Activated T-cell treated with anti-CD3 and anti-CD28 coated beads for 1 hour (primary cell): Measurements from ENCODE around the gene SEC14L1.
"Not testable (repeated sequence)": the region's sequence is repeated elsewhere in the genome, so short reads cannot be mapped to it uniquely, and the experiment has no call there.

Experiments
- DNase-seq: peaks from one replicate; pipeline ENCODE4 v3.0.0-alpha.2; 2020; ENCODE audit warnings: low read depth

SEC14L1 gene

DNA sequence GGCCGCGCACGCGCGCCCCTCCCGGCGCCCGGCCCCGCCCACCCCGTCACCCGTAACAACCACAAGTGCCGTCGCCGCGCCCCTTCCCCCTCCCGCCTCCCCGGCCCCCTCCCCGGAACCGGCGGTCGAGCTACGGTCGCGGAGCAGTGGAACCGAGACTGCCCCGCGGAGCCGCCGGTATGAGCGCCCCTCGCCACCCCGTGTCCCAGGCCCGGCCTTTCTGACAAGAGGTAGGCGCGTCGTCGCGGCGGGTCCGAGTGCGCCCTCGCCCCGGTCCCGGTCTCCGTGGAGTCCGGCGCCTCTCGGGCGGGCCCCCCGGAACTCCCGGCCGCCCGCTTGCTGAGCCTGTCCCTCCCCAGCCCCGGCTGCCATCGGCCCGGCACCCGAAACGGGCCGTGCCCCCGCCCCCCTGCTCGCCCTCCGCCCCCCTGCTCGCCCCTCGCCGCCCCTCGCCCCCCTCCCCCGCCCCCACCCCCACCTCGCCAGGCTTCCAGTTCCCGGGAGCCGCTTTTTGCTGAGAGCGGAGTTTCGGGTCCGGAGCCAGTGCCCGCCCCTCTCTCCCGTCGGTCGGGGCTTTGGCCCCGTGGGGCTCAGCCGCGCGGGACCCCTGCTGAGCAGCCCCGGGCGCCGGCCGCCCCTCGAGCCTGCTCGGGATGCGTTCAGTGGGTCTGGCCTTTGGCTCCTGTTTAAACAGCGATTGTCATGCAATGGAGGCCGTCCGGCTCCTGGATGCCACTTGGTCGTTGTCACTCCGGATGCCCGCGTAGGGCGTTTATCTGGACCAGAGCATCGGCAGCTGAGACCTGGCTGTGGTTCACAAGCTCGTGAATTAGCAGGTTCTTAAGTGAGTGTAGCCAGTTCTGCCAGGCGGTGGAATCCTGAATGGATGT, at the start of gene SEC14L1:
SEC14L1 (plus strand) TSS at position 92 of the 890 bp plus-strand sequence. CDS start 2,628 bp downstream, outside the sequence.
- peak; percentile 20 for DNase-seq

DNA sequence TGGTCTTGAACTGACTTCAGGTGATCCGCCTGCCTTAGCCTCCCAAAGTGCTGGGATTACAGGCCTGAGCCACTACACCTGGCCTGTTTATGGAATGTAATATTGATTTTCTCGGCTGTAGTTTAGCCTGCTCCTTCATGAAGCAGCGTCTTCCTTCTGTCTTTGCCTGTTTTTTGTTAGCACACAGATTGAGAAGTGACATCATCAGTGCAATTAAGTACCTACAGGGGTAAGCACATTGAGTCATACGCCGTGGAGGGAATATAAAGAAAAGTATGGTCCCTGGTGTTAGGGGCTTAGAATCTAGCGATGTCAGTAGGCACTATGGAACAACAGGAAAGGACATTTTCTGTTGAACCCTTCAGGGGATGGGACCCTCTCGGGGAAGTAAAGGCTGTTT, 48.7 kb upstream of the SEC14L1 start:
- no peak for DNase-seq

GRCh38 chr17:77095461-77095860, 45.3 kb upstream of the SEC14L1 start:
- DNase-seq, result no peak

DNA sequence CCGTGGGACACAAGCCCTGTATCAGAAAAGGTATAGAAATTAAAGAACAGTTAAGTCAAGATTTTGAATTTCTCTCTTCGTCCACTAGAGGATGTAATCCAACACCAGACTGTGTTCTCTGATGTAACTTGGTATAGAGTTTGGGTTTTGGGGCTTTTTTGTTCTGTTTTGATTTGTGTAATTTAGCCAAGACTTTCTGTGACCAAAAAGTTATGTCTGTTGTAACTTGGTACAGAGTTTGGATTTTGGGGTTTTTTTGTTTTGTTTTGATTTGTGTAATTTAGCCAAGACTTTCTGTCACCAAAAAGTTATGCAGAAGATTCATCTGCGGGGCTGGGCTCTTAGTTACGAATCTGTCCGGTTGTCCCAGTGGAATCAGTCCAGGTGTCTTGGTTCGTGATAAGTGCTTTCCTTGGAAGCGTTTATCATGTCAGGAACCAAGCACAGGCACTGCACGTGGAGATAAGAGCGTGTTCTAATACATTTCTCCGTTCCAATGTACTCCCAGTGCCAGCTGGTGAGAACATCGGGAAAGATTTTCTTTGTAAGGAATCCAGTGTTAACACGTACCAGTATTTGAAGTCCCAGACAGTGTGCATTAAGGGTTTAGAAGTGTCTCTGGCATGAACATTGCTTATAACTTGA, 44.1 kb upstream of the SEC14L1 start:
- DNase-seq, result no peak

- DNase-seq, result no peak
Observed at GRCh38 chr17:77097631-77098180, 43.1 kb upstream of the SEC14L1 start.

- DNase-seq, result no peak
Observed at GRCh38 chr17:77098884-77099545, 41.8 kb upstream of the SEC14L1 start.

DNA sequence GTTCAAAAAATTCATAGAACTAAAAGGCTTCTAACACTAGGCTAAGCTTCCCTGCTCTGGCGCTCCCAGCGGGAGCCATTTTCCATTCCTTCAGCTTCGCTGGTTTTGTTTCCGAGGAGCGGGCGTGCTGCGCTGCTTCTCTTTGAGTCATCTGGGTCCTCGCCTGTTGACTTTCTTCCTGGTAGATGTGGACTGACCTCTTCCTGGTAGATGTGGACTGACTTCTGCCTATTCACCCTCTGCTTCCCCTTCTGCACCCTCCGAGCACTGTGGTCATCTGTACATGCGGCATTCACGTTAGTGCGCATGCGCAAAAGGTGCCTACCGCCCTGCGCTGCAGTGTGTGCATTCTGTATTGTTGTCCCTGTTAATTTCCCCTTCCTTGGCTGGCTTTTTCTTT, 40.8 kb upstream of the SEC14L1 start:
- no peak for DNase-seq

- DNase-seq, result no peak
Observed at GRCh38 chr17:77101521-77102410, 39.0 kb upstream of the SEC14L1 start.

DNA sequence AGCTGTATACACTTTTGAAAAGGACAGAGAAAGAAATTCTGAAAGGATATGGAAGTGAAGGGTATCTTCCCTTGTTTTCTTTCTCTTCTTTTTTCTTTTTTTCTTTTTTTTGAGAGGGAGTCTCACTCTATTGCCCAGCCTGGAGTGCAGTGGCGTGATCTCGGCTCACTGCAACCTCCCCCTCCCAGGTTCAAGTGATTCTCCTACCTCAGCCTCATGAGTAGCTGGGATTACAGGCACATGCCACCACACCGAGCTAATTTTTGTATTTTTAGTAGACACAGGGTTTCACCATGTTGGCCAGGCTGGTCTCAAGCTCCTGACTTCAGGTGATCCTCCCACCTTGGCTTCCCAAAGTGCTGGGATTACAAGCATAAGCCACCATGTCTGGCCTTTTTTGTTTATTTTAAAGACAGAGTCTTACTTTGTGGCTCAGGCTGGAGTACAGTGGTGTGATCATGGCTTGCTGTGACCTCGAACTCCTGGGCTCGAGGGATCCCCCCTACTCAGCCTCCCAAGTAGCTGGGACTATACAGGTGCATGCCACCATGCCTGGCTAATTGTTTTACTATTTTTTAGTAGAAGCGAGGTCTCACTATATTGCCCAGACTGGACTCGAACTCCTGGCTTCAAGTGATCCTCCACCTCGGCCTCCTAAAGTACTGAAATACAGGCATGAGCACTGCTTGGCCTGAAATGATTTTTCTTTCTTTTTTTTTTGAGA, 38.2 kb upstream of the SEC14L1 start:
- not testable (repeated sequence) for DNase-seq

GRCh38 chr17:77105706-77106105, 35.1 kb upstream of the SEC14L1 start:
- no peak for DNase-seq

GRCh38 chr17:77106874-77107358, 33.9 kb upstream of the SEC14L1 start:
- DNase-seq, result no peak

DNA sequence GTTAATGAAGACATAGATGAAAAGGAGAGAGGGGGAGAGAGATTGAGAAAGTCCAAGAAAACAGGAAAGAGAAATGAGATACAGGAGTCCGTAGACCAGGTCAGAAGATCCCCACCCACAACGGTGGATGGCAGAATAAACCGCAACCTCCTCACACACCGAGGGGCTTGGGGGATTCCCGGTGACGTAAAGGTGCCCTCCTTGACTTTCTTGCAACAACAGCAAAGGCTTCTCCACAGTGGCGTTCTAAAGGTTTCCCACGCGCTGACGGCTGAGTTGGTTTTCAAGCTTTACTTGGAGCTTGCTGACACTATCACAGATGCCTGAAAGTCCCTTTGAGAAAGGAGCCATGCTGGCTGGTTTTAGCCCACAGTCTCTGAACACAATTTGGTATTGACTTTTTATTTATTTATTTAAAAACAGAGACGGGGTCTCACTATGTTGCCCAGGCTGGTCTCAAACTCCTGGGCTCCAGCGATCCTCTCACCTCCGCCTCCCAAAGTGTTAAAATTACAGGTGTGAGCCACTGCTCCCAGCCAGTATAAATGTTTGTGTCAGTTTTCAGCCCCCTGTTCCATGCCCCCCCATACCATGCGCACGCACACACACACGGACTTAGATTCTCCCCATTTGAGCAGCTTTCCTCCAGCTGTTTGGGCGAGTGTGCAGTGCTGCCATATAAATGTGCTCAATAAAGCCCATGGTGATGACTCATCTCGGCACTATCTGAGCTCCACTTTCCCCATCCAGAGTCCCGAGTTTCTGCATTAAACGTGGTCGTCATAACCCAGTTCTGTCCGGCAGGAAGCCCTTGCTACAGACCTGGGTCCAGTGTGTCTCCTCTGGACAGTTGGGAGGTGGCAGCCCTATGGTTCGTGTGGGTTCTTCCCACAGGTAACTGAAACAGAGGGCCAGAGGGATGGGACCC, 33.0 kb upstream of the SEC14L1 start:
- DNase-seq, result peak; percentile 23

GRCh38 chr17:77109159-77109759, 31.5 kb upstream of the SEC14L1 start:
- no peak for DNase-seq

DNA sequence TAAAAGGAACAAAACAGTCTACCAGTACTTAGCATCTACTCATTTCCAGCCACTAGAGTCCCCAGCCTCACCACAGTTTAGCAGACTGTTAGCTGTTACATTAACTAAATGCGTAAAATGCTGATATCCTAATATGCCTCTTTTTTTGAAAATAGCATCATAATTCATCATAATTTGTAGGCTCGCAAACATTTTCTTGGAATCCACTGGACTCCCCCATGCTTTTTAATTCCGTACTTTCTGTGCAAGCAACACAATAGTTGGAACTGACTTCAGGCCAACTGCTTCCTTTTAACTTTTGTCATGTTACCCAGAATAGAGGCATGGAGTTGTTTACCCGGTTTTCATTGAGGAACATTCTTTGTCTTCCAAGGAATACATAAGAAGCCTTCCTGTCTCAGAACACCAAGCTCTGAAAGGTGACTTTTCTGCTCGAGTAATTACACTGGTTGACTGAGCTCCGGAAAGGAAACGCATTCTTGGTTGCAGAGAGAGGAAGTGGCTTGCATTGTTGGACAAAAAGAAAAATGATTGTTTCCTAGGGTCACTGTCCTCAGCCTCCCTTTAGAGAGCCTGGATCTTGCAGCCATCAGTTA, 30.9 kb upstream of the SEC14L1 start:
- no peak for DNase-seq

DNA sequence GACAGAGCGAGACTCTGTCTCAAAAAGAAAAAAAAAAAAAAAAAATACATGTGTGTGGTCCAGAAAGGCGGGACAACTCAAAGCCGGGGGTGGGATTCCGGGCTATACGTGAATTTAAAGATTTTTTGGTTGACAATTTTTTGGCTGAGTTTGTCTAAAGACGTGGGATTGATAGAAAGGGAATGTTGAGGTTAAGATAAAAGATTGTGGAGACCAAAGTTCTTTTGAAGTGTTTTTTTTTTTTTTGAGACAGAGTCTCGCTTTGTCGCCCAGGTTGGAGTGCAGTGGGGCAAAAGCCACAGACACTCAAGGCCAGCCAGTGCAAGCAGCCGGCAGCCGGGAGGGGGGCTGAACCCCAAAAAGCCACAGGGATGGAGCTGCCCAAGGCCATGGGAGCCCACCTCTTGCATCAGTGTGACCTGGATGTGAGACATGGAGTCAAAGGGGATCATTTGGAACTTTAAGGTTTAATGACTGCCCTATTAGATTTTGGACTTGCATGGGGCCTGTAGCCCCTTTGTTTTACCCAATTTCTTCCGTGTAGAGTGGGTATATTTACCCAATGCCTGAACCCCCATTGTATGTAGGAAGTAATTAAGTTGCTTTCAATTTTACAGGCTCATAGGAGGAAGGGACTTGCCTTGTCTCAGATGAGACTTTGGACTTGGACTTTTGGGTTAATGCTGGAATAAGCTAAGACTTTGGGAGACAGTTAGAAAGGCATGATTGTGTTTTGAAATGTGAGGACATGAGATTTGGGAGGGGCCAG, 29.4 kb upstream of the SEC14L1 start:
- DNase-seq, result not testable (repeated sequence)

- DNase-seq, result no peak
Observed at GRCh38 chr17:77111934-77112296, 28.9 kb upstream of the SEC14L1 start.

GRCh38 chr17:77115510-77115909, 25.3 kb upstream of the SEC14L1 start:
- DNase-seq, result no peak

GRCh38 chr17:77115947-77116346, 24.8 kb upstream of the SEC14L1 start:
- no peak for DNase-seq
